ENCODE measurements around the gene ST6GALNAC3.

The ST6GALNAC3 gene

DNA sequence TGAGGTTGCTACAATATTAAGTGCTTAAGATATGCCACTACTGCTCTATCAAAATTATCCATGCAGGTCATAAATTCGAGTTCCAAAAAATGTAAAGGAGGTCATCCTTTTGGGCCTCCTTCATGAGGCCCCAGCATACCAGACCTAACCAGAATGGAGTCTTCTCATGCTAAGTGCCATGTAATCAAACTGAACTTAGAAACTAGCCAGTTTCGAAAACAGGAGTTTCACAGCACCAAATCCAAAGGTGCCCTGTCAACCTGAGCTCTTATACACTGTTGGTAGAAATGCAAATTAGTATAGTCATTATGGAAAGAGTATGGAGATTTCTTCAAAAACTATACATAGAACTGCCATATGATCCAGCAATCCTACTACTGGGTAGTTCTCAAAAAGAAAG lies 320.5 kb downstream of the ST6GALNAC3 start:
- no peak for DNase-seq
- Histone ChIP-seq H3K27me3 (replicated peaks) (no peaks in the 10 kb centered on the region), H3K4me3 (ENCODE audit: low read depth, low read length) (no peak overlapping the region), H3K27ac (no peak overlapping the region), H3K36me3 (replicated peaks) (no peaks in the 10 kb centered on the region)
- TF ChIP-seq, protein P1, sequence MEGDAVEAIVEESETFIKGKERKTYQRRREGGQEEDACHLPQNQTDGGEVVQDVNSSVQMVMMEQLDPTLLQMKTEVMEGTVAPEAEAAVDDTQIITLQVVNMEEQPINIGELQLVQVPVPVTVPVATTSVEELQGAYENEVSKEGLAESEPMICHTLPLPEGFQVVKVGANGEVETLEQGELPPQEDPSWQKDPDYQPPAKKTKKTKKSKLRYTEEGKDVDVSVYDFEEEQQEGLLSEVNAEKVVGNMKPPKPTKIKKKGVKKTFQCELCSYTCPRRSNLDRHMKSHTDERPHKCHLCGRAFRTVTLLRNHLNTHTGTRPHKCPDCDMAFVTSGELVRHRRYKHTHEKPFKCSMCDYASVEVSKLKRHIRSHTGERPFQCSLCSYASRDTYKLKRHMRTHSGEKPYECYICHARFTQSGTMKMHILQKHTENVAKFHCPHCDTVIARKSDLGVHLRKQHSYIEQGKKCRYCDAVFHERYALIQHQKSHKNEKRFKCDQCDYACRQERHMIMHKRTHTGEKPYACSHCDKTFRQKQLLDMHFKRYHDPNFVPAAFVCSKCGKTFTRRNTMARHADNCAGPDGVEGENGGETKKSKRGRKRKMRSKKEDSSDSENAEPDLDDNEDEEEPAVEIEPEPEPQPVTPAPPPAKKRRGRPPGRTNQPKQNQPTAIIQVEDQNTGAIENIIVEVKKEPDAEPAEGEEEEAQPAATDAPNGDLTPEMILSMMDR (IDR thresholded peaks at IDR 0.05; ENCODE audit: low read depth, low read length, missing control alignments), result no peak
- in situ Hi-C loops (cut with HindIII; ENCODE audit: low pct_ligation_motif_present, low sequenced_read_pairs), result no loop called here

DNA sequence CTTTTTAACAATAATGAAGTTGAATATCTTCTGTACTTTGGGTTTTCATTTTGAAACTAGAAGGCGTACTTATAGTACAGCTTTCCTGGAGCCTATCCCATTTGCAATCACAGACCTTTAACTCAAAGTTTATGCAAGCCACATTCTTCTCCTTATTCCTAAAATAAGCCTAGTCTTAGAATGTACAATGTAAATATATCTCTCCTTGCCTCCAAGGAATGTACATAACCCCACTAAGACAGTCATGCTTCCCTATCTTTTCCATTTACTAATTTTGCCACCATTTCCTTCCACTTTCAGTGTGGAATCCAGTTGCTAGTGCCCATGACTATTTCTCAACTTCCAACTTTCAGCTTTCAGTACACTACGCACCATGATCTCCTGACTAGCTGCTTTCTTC lies 327.6 kb downstream of the ST6GALNAC3 start:
- Histone ChIP-seq H3K36me3 (replicated peaks) (no peaks in the 10 kb centered on the region), H3K4me3 (ENCODE audit: low read depth, low read length) (no peak overlapping the region), H3K27ac (no peak overlapping the region), H3K27me3 (replicated peaks) (no peaks in the 10 kb centered on the region)
- in situ Hi-C loops (cut with HindIII; ENCODE audit: low pct_ligation_motif_present, low sequenced_read_pairs), result no loop called here
- DNase-seq, result no peak
- TF ChIP-seq, protein P1 (IDR thresholded peaks at IDR 0.05; ENCODE audit: low read depth, low read length, missing control alignments), result no peak

DNA sequence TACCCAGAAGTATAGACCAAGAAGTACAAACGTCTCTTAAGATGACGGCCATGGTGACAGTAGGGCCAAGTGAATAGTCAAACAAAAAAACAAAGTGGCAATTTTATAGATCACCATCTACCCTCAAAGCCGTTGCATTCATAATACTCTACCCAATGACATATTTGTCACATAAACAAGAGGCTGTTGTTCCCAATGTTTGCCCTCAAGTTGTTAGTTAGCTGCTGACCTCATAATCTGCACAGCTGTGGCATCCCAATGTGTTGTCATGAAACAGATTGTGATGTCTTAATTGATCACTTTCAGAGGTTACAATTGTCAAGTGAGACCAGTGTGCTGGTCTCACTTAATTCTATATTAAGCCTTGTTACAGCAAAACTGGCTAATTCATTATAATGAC lies 333.8 kb downstream of the ST6GALNAC3 start:
- Histone ChIP-seq H3K27me3 (replicated peaks) (no peaks in the 10 kb centered on the region), H3K4me3 (ENCODE audit: low read depth, low read length) (no peak overlapping the region), H3K27ac (no peak overlapping the region), H3K36me3 (replicated peaks) (no peaks in the 10 kb centered on the region)
- TF ChIP-seq, protein P1 (IDR thresholded peaks at IDR 0.05; ENCODE audit: low read depth, low read length, missing control alignments), result no peak
- no peak for DNase-seq
- in situ Hi-C loops (cut with HindIII; ENCODE audit: low pct_ligation_motif_present, low sequenced_read_pairs), result no loop called here

DNA sequence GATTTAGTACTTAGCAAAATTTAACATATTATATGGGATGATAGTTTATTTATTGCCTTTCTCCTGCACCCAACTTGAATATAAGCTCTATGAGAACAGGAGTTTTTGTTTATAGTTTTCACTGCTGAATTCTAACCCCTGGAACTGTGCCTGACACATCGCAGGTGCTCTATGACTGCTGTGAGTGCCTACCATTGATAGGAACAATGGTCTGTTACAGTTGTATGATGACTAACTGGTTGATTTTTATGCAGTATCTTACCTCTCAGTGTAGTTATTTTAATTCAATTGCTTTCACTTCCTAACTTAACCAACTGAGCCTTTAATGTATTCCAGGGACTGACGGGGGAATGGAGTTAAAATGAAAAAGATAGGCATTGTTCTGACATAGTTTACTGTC lies 336.0 kb downstream of the ST6GALNAC3 start:
- Histone ChIP-seq H3K4me3 (ENCODE audit: low read depth, low read length) (no peak overlapping the region), H3K27me3 (replicated peaks) (no peaks in the 10 kb centered on the region), H3K36me3 (replicated peaks) (no peaks in the 10 kb centered on the region), H3K27ac (no peak overlapping the region)
- TF ChIP-seq, protein P1 (IDR thresholded peaks at IDR 0.05; ENCODE audit: low read depth, low read length, missing control alignments), result no peak
- no peak for DNase-seq
- in situ Hi-C loops (cut with HindIII; ENCODE audit: low pct_ligation_motif_present, low sequenced_read_pairs), result no loop called here

DNA sequence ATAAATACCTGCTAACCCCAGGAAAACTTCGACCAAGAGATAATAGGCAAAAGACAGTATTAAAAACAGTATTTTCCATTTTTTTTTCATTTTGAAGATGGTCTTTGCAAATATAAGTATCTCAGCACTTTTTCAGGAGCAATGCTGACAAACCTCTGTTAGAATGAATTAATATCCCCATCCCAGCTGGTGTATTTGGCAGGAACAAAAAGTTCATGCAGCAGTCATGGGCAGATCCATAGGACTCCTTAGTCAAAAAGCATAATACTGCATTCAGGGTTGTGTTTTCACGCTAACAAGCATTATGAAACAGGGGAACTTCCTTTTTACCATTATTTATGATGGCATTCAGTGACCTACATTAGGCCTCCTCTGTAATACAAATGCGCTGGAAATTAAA lies 344.0 kb downstream of the ST6GALNAC3 start:
- DNase-seq, result no peak
- H3K27ac ChIP-seq, result no peak overlapping the region
- TF ChIP-seq, protein P1 (IDR thresholded peaks at IDR 0.05; ENCODE audit: low read depth, low read length, missing control alignments), result no peak
- in situ Hi-C loops (cut with HindIII; ENCODE audit: low pct_ligation_motif_present, low sequenced_read_pairs), result no loop called here
- H3K4me3 ChIP-seq (ENCODE audit: low read depth, low read length), result no peak overlapping the region
- no peaks in the 10 kb centered on the region for H3K36me3 ChIP-seq (replicated peaks)
- H3K27me3 ChIP-seq (replicated peaks), result no peaks in the 10 kb centered on the region

DNA sequence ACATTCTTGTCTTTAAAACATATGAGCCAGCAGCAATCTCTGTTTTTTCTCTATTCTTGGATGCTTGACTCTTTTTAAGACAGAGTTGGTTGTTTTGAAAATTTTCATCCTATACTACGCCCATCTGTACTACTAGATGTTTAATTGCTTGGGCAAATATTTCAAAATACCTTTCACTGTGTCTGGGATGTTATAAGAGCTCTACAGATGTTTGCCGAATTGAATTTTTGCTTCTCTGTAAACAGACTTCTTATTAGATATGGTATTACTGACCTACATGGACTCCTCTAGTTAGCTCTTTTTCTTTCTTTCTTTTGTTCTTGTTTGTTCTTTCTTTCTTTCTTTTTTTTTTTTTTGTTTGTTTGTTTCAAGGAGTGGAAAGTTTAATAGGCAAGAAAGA lies 345.1 kb downstream of the ST6GALNAC3 start:
- in situ Hi-C loops (cut with HindIII; ENCODE audit: low pct_ligation_motif_present, low sequenced_read_pairs), result no loop called here
- TF ChIP-seq, protein P1 (IDR thresholded peaks at IDR 0.05; ENCODE audit: low read depth, low read length, missing control alignments), result no peak
- Histone ChIP-seq H3K27ac (no peak overlapping the region), H3K36me3 (replicated peaks) (no peaks in the 10 kb centered on the region), H3K4me3 (ENCODE audit: low read depth, low read length) (no peak overlapping the region), H3K27me3 (replicated peaks) (no peaks in the 10 kb centered on the region)
- no peak for DNase-seq
